ENCODE measurements around the gene MEAK7.
"Not testable (repeated sequence)": the region's sequence is repeated elsewhere in the genome, so short reads cannot be mapped to it uniquely, and the experiment has no call there.

DNA sequence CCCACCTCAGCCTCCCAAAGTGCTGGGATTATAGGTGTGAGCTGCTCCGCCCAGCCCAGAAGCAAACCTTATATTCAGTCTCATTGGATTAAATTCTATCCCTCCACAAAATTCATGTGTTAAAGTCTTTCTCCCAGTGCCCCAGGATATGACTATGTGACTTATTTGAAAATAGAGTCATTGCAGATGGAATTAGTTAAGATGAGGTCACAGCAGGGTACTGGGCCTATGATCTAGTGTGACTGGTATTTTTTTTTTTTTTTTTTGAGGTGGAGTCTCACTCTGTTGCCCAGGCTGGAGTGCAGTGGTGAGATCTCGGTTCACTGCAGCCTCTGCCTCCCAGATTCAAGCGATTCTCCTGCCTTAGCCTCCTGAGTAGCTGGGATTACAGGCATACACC is 13.8 kb upstream of the MEAK7 start:
- not testable (repeated sequence) for TF ChIP-seq ZNF274 (IDR thresholded peaks at IDR 0.05; ENCODE audit: low read depth, low read length); SUZ12 (IDR thresholded peaks at IDR 0.05; ENCODE audit: extremely low read depth, insufficient read depth, insufficient read length); YY1 (IDR thresholded peaks at IDR 0.05; ENCODE audit: insufficient read depth, insufficient read length)

Measured in NT2/D1 (cell line).